H1 (cell line): ENCODE data around the gene DDA1. TPM values are rescaled to one million over a fixed set of nuclear protein-coding genes. Genes with fewer than 3 reads are reported as not detected.
A peak's percentile ranks its signal among the peaks of the same experiment; 100 is the strongest.

ENCODE experiments used
- CTCF ChIA-PET: fragments of 300-600 bp; sonication (Branson Sonifier 250); formaldehyde crosslinking; loops from one replicate; lab custom pipeline; 2021; ENCODE audit not compliant: partially characterized antibody; lab: Charles Lee
- POLR2A ChIA-PET: fragments of 300-600 bp; sonication (Branson Sonifier 250); formaldehyde crosslinking; loops from one replicate; lab custom pipeline; 2021; ENCODE audit warnings: inconsistent platforms; ENCODE audit not compliant: partially characterized antibody; lab: Charles Lee
- DNase-seq, 2 experiments: peaks; one replicate each; pipeline versions ENCODE4 v3.0.0 to v3.0.0-alpha.2; 2010 to 2022; ENCODE audit warnings: low spot score in 2 of 2, low read depth in 1 of 2, mixed read lengths in 1 of 2
- FAIRE-seq: peaks from 2 replicates; lab custom pipeline; 2011; peaks lifted over from hg19 to GRCh38; lab: Jason Lieb, UNC
- H2AFZ ChIP-seq: 2 replicates; pipeline ENCODE4 v1.8.1; 2012; ENCODE audit warnings: low read length, inconsistent platforms
- H2AK5ac ChIP-seq: 2 replicates; pipeline ENCODE4 v1.6.1; 2013; ENCODE audit warnings: low read depth, low read length
- H2BK120ac ChIP-seq: replicated peaks from 2 replicates; pipeline ENCODE3; 2013; ENCODE audit warnings: low read depth, low read length, inconsistent platforms
- H2BK12ac ChIP-seq: 2 replicates; pipeline ENCODE4 v1.6.1; 2013; ENCODE audit warnings: low read depth, low read length
- H2BK15ac ChIP-seq: 2 replicates; pipeline ENCODE4 v1.6.1; 2013; ENCODE audit warnings: low read length
- H2BK20ac ChIP-seq: 2 replicates; pipeline ENCODE4 v1.6.1; 2013; ENCODE audit warnings: low read length
- H2BK5ac ChIP-seq: 2 replicates; pipeline ENCODE4 v1.6.1; 2013; ENCODE audit warnings: low read depth, low read length
- H3K14ac ChIP-seq: 2 replicates; pipeline ENCODE4 v1.6.1; 2013; ENCODE audit warnings: inconsistent platforms; ENCODE audit not compliant: insufficient read length
- H3K18ac ChIP-seq: 2 replicates; pipeline ENCODE4 v1.6.1; 2013; ENCODE audit warnings: low read length; ENCODE audit errors: extremely low read depth
- H3K23ac ChIP-seq: 2 replicates; pipeline ENCODE4 v1.6.1; 2013; ENCODE audit warnings: inconsistent platforms; ENCODE audit not compliant: insufficient read length
- H3K23me2 ChIP-seq: 2 replicates; pipeline ENCODE4 v1.6.1; 2013; ENCODE audit warnings: low read depth, low read length
- H3K27ac ChIP-seq: 2 replicates; pipeline ENCODE4 v1.6.1; 2011; ENCODE audit warnings: low read depth, low read length, inconsistent platforms
- H3K27me3 ChIP-seq, 4 experiments: replicated peaks in 1 of 4; 1 replicate in 1 of 4; 2 replicates in 3 of 4; pipeline versions ENCODE4 v1.6.1 to v1.8.1; 2011 to 2013; ENCODE audit warnings: low read length in 3 of 4, mild to moderate bottlenecking in 3 of 4, inconsistent platforms in 2 of 4, mixed read lengths in 2 of 4, moderate library complexity in 1 of 4; ENCODE audit not compliant: control insufficient read depth in 3 of 4, insufficient read depth in 3 of 4; ENCODE audit errors: extremely low read depth in 1 of 4
- H3K36me3 ChIP-seq, 4 experiments: 2 replicates each; pipeline versions ENCODE4 v1.6.1 to v1.8.1; 2011 to 2013; ENCODE audit warnings: mild to moderate bottlenecking in 4 of 4, low read length in 3 of 4, moderate library complexity in 2 of 4, control low read depth in 1 of 4, inconsistent platforms in 1 of 4; ENCODE audit not compliant: insufficient read depth in 4 of 4, control insufficient read depth in 2 of 4
- H3K4ac ChIP-seq: replicated peaks from 2 replicates; pipeline ENCODE3; 2013; ENCODE audit warnings: low read length, low read depth, mixed read lengths, inconsistent platforms; ENCODE audit not compliant: insufficient read length
- H3K4me1 ChIP-seq, 4 experiments: replicated peaks in 1 of 4; 1 replicate in 1 of 4; 2 replicates in 3 of 4; pipeline versions ENCODE4 v1.6.1 to v1.8.1; 2011 to 2013; ENCODE audit warnings: low read length in 3 of 4, inconsistent platforms in 2 of 4, mixed read lengths in 1 of 4; ENCODE audit not compliant: insufficient read depth in 4 of 4, control insufficient read depth in 3 of 4
- H3K4me2 ChIP-seq, 2 experiments: 2 replicates each; pipeline versions ENCODE4 v1.6.1 to v1.8.1; 2011 to 2013; ENCODE audit warnings: low read depth in 2 of 2, low read length in 2 of 2, control low read depth in 1 of 2, inconsistent platforms in 1 of 2, mild to moderate bottlenecking in 1 of 2; ENCODE audit not compliant: insufficient read depth in 1 of 2
- H3K4me3 ChIP-seq, 4 experiments: fragments of 200-600, 300-600 bp in 1 of 4; sonication (generic), shearing (Covaris generic), sonication (Bioruptor Twin) in 1 of 4; 2 replicates each; pipeline versions ENCODE4 v1.5.1 to v1.8.1; 2011 to 2016; ENCODE audit warnings: low read length in 4 of 4, low read depth in 3 of 4, control low read depth in 2 of 4, inconsistent platforms in 2 of 4, mild to moderate bottlenecking in 2 of 4, mixed read lengths in 1 of 4, moderate library complexity in 1 of 4; ENCODE audit not compliant: insufficient read depth in 2 of 4; ENCODE audit errors: extremely low read depth in 1 of 4
- H3K56ac ChIP-seq: replicated peaks from 2 replicates; pipeline ENCODE3; 2013; ENCODE audit warnings: low read depth, mild to moderate bottlenecking, mixed read lengths, low read length, inconsistent platforms; ENCODE audit not compliant: insufficient read length
- H3K79me1 ChIP-seq: 2 replicates; pipeline ENCODE4 v1.6.1; 2013; ENCODE audit warnings: low read depth, low read length, control low read depth
- H3K79me2 ChIP-seq, 2 experiments: 2 replicates each; pipeline versions ENCODE4 v1.6.1 to v1.8.1; 2012 to 2013; ENCODE audit warnings: low read length in 2 of 2, mild to moderate bottlenecking in 2 of 2, inconsistent platforms in 1 of 2; ENCODE audit not compliant: insufficient read depth in 2 of 2, control insufficient read depth in 1 of 2
- H3K9ac ChIP-seq, 4 experiments: replicated peaks in 1 of 4; 1 replicate in 1 of 4; 2 replicates in 3 of 4; pipeline versions ENCODE4 v1.6.1 to v1.8.1; 2011 to 2013; ENCODE audit warnings: low read depth in 3 of 4, low read length in 3 of 4, control low read depth in 2 of 4, mild to moderate bottlenecking in 2 of 4, moderate library complexity in 2 of 4, inconsistent platforms in 1 of 4; ENCODE audit errors: extremely low read depth in 1 of 4
- H3K9me3 ChIP-seq, 2 experiments: 2 replicates each; pipeline versions ENCODE4 v1.6.1 to v1.8.1; 2012 to 2013; ENCODE audit warnings: mild to moderate bottlenecking in 2 of 2, moderate library complexity in 2 of 2, control low read depth in 1 of 2, inconsistent platforms in 1 of 2, low read depth in 1 of 2, low read length in 1 of 2, mixed read lengths in 1 of 2; ENCODE audit not compliant: insufficient read depth in 2 of 2
- H4K20me1 ChIP-seq, 2 experiments: replicated peaks in 1 of 2; 2 replicates each; pipeline versions ENCODE3 to v1.8.1; 2011 to 2013; ENCODE audit warnings: inconsistent platforms in 2 of 2, low read length in 2 of 2, mild to moderate bottlenecking in 1 of 2; ENCODE audit not compliant: insufficient read depth in 2 of 2, control insufficient read depth in 1 of 2
- H4K5ac ChIP-seq: 2 replicates; pipeline ENCODE4 v1.6.1; 2013; ENCODE audit warnings: low read length, low read depth, mixed read lengths, inconsistent platforms; ENCODE audit not compliant: insufficient read length
- H4K8ac ChIP-seq: 2 replicates; pipeline ENCODE4 v1.8.0; 2013; ENCODE audit warnings: mild to moderate bottlenecking, moderate library complexity, low read length, inconsistent platforms; ENCODE audit not compliant: insufficient read depth; ENCODE audit errors: extremely low read depth
- H4K91ac ChIP-seq: replicated peaks from 2 replicates; pipeline ENCODE3; 2013; ENCODE audit warnings: low read length, mixed read lengths, inconsistent platforms; ENCODE audit not compliant: insufficient read length
- CBX8 ChIP-seq: fragments of 300-800, 300-1000 bp; sonication (generic); IDR thresholded peaks from 2 replicates; pipeline ENCODE4 v1.7.1; 2016; ENCODE audit warnings: low read depth, low read length, borderline replicate concordance
- EGR1 ChIP-seq: IDR thresholded peaks from 2 replicates; pipeline ENCODE4 v1.6.1; 2011; ENCODE audit warnings: low read depth, low read length, borderline replicate concordance
- WGBS, 2 experiments: shearing (Covaris generic) in 1 of 2; methylation state at CpG; one replicate each; pipeline versions ENCODE4 v1.1.6 to v1.1.7; 2013 to 2015; ENCODE audit warnings: low lambda C conversion rate in 2 of 2, mixed read lengths in 2 of 2, inconsistent platforms in 1 of 2, low coverage in 1 of 2, missing lambda C conversion rate in 1 of 2; ENCODE audit not compliant: insufficient replicate concordance in 2 of 2, insufficient coverage in 1 of 2, insufficient read length in 1 of 2; ENCODE audit errors: extremely low coverage in 1 of 2, missing lambda C conversion rate in 1 of 2; 5-methylcytosine and 5-hydroxymethylcytosine counted together
- polyA plus RNA-seq, 7 experiments: library from polyadenylated mRNA; depleted of rRNA in 3 of 7; stranded (reverse) in 5 of 7; unstranded in 2 of 7; fragments of >200 nt in 5 of 7; fragments of 200-250 nt in 2 of 7; gene quantifications; 1 replicate in 5 of 7; 2 replicates in 1 of 7; 4 replicates in 1 of 7; pipeline versions ENCODE4 v1.2.1 to v1.2.3, GENCODE V29; 2011 to 2013; ENCODE audit warnings: missing spikeins in 2 of 7, mixed read lengths in 2 of 7
- total RNA-seq: library from RNA; stranded (reverse); fragmentation: NEBNext Ultra II Directional; extraction: Animal tissue kit (Norgen Biotek cat#: 25700); gene quantifications from 2 replicates; pipeline ENCODE4 v1.2.1, GENCODE V29; 2021

DDA1 gene
- total and polyA plus RNA-seq, 2 of the 8 experiments (the other 6 are each of a cell fraction or from before 2014, with no cell fraction given), result 29.2 to 34.5 TPM

- Histone ChIP-seq H3K23ac (no peak overlapping the region), H3K4me2 (no peak overlapping the region), H3K79me1 (no peaks in the 10 kb centered on the region; the same call in 1 of the 2 replicates), H4K91ac (no peak overlapping the region), H3K79me2 (peaks cover 3 to 12% of the 10 kb centered on the region in 2 experiments; a peak in 3 of 4 replicates), H2BK5ac (peak overlapping the region; percentile 18; the same call in 1 of the 2 replicates), H3K27ac (no peak overlapping the region), H3K4me1 (peaks cover 0 to 8% (median 2%) of the 10 kb centered on the region in 4 experiments; a peak in 5 of 7 replicates), H4K8ac (no peak overlapping the region), H4K20me1 (no peaks in the 10 kb centered on the region), H4K5ac (no peak overlapping the region), H3K27me3 (no peaks in the 10 kb centered on the region), H2AFZ (0 out of 2 replicates have a peak overlapping the region, but pooled peaks have one; percentile 55), H3K9ac (no peak overlapping the region), H2BK15ac (no peak overlapping the region), H3K23me2 (no peaks in the 10 kb centered on the region), H2BK12ac (no peak overlapping the region), H2AK5ac (no peak overlapping the region), H3K36me3 (peaks cover 5 to 12% (median 7%) of the 10 kb centered on the region in 4 experiments; a peak in 5 of 8 replicates), H3K4ac (no peak overlapping the region), H2BK120ac (no peak overlapping the region), H3K9me3 (no peaks in the 10 kb centered on the region), H3K56ac (no peak overlapping the region), H3K14ac (no peak overlapping the region), H3K18ac (no peak overlapping the region), H2BK20ac (no peak overlapping the region), H3K4me3 (peak overlapping the region in 1 of 4 experiments; percentile 31; a peak in 1 of 8 replicates)
- 80% methylated on average over 12 of the region's 12 CpGs; no CpG with 5 or more reads in 1 of the 2 experiments for WGBS, 2 experiments
- no peak for FAIRE-seq
- DNase-seq, result no peak
- POLR2A ChIA-PET, result interaction anchor here (0.6 to 12.8 kb wide), 16 partner anchors 13 to 441 kb away, joined by 3 to 113 read pairs (median 5); partner anchors contain the start of genes ANKLE1, DDA1 and USE1
- CTCF ChIA-PET, result interaction anchor here (0.6 to 2.7 kb wide), 7 partner anchors 17 to 200 kb away, joined by 3 to 8 read pairs (median 6); partner anchors contain the start of gene NR2F6
- TF ChIP-seq EGR1, result no peak
- no peak for TF ChIP-seq CBX8
Observed at GRCh38 chr19:17266589-17266974, 42.8 kb upstream of the DDA1 start.
